K562 (cell line): ENCODE results near the gene CDH2.

Experiments used
- TAF7 ChIP-seq: fragments of 450-650 bp; IDR thresholded peaks from 2 replicates; pipeline ENCODE4 v1.6.1; 2016; ENCODE audit warnings: missing genetic modification characterization, missing compliant biosample characterization
- TF ChIP-seq, protein P1 (sequence below): sonication (generic); formaldehyde crosslinking; IDR thresholded peaks from 2 replicates; pipeline ENCODE4 v1.8.0; 2022; ENCODE audit warnings: mild to moderate bottlenecking, low read depth, missing genetic modification reagents

DNA sequence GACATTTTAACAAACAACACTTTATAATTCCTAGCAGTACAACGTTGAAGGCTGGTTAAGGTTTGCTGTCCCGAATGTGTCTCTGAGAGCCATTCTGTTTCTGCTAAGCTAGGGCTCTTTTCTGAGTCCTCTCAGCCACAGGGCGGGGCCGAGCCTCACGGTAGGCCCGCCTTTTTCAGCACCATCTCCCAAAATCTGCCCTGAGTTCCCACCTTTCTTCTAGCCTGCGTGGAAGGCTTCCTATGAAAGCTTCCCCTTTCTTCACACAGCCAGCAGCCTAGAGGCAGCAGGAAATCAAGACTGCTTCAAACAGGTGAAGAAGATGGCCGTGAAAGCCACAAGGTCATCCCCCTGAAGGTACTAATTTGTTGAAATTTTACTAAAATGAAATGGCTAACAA lies 255.5 kb downstream of the CDH2 start:
- TF ChIP-seq, protein P1, sequence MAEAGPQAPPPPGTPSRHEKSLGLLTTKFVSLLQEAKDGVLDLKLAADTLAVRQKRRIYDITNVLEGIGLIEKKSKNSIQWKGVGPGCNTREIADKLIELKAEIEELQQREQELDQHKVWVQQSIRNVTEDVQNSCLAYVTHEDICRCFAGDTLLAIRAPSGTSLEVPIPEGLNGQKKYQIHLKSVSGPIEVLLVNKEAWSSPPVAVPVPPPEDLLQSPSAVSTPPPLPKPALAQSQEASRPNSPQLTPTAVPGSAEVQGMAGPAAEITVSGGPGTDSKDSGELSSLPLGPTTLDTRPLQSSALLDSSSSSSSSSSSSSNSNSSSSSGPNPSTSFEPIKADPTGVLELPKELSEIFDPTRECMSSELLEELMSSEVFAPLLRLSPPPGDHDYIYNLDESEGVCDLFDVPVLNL (CRISPR knock-in tag) = no peak
- no peak for TF ChIP-seq TAF7 (tag)
